Activated naive CD8-positive, alpha-beta T cell (primary cell): ENCODE measurements around the gene OVCA2.

Experiments used
- H3K27ac Mint-ChIP-seq: one replicate; pipeline ENCODE4 v1.8.0; 2021; ENCODE audit warnings: mixed read lengths
- H3K27me3 Mint-ChIP-seq: one replicate; pipeline ENCODE4 v1.8.0; 2021; ENCODE audit warnings: mixed read lengths
- H3K36me3 Mint-ChIP-seq: one replicate; pipeline ENCODE4 v1.8.0; 2021; ENCODE audit warnings: mixed read lengths
- H3K4me1 Mint-ChIP-seq: one replicate; pipeline ENCODE4 v1.8.0; 2021; ENCODE audit warnings: low read depth, mixed read lengths
- H3K4me3 Mint-ChIP-seq: one replicate; pipeline ENCODE4 v1.8.0; 2021; ENCODE audit warnings: mild to moderate bottlenecking, mixed read lengths
- H3K9me3 Mint-ChIP-seq: one replicate; pipeline ENCODE4 v1.8.0; 2021; ENCODE audit warnings: low read depth, mixed read lengths

The OVCA2 gene

DNA sequence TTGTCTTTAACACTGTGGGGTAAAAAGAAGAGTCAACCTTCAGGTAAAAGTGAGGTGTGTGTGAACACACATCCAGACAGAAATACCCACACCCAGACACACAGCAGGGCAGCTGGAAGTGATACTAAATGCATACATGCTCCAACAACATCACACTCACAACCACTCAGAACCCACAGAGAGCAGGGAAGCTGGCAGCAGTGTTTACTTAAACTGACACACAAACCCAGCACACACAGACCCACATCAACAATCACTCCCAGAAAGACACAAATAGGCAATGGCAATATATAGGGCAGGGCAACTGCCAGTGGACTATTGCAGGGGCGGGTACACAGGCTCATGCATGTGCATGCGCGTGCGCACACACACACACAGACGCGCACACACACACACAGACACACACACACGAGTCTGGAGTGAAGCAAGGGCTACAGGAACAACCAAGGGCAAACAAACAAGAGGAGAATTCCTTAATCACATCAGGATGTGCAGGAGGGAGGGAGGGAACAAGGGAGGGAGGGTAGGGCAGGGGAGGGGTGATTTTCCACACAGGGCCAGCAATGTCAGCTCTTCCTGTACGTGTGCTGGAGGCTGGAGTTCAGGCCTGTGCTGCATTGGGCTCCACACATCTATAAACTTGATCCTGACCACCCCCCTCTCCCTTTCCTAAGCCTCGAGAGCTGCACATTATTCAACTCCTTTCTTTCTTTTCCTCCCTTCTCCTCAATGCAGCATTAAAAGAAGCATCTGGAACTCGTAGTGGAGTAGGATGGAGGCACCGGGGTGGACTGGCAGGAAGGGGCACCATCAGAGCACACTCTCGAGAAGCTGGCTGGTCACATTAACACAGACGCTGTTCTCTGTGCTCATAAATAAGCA, 43.2 kb downstream of the OVCA2 start:
- Mint-ChIP-seq H3K9me3 (no peaks in the 10 kb centered on the region), H3K4me3 (no peak overlapping the region), H3K4me1 (peaks cover 35% of the 10 kb centered on the region), H3K36me3 (peaks cover 23% of the 10 kb centered on the region), H3K27ac (no peak overlapping the region), H3K27me3 (no peaks in the 10 kb centered on the region)

DNA sequence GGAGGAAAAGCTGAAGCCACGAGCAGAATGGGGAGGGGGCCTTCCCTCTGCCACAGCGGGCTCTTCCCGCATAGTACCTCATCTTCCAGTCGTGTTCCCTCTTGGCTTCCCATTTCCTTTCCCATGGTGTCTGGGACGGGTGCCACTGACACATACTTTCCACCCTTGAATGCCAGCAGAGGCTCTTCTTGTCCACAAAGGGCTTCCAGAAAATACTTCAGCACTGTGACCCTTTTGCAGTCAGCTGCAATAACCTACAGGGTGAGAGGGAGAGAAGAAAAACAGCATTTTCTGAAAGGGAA, 43.8 kb downstream of the OVCA2 start:
- no peak overlapping the region for H3K4me3 Mint-ChIP-seq
- peak overlapping the region; percentile 34 for H3K27ac Mint-ChIP-seq
- H3K9me3 Mint-ChIP-seq: no peaks in the 10 kb centered on the region
- peaks cover 41% of the 10 kb centered on the region for H3K4me1 Mint-ChIP-seq
- no peaks in the 10 kb centered on the region for H3K27me3 Mint-ChIP-seq
- H3K36me3 Mint-ChIP-seq: peaks cover 23% of the 10 kb centered on the region

DNA sequence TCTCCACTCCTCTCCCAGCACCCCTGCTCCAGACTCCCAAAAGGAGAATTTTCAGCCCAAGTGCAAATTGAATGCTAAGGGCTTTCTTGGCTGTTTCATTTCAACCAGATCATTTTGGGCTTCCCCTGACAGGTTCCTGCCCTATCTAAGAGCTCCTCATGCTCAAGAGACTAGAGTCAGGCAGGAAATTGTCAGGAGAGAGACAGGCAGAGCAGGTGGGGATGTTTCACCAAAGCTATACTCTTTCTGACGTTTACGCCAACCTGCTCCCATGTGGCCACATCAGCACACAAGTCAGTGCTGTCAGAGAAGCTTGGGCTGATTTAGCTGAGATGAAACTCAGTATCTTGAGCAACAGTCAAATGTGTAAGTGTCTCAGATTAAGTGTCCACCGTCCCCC, 44.5 kb downstream of the OVCA2 start:
- Mint-ChIP-seq H3K27ac (peak overlapping the region; percentile 83), H3K4me3 (no peak overlapping the region), H3K9me3 (no peaks in the 10 kb centered on the region), H3K4me1 (peaks cover 48% of the 10 kb centered on the region), H3K27me3 (no peaks in the 10 kb centered on the region), H3K36me3 (peaks cover 23% of the 10 kb centered on the region)

DNA sequence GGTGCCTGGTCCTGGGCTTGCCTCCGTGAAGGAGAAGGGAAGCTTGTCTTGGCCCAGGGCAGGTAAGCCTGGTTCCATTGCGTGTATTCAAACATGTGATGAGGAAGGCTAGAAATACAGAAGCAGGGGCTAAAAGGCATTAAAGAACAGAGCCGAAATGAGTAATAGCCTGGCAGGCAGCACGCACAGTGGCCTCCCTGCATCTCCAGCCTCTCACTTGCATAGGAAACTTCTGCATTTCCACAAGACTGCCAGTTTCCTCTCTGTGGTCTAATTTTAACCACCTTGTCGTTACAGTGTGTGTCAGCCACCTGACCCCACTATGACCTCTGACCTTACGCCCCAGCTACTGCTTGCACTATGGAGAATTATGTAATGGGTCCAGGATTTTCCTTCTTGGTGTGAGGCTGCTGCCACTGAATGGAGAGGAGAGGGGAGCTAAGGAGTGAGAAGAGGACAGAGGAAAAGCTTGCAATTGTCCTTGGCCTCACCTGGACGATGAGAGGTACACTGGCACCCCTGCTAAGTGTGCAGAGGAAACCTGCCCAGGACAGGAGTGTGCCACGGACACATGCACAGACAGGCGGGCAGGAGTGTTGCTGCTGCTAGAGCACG, 45.9 kb downstream of the OVCA2 start:
- Mint-ChIP-seq H3K27ac (peak overlapping the region; percentile 83), H3K4me1 (peaks cover 55% of the 10 kb centered on the region), H3K4me3 (peak overlapping the region; percentile 69), H3K27me3 (no peaks in the 10 kb centered on the region), H3K9me3 (no peaks in the 10 kb centered on the region), H3K36me3 (peaks cover 23% of the 10 kb centered on the region)

DNA sequence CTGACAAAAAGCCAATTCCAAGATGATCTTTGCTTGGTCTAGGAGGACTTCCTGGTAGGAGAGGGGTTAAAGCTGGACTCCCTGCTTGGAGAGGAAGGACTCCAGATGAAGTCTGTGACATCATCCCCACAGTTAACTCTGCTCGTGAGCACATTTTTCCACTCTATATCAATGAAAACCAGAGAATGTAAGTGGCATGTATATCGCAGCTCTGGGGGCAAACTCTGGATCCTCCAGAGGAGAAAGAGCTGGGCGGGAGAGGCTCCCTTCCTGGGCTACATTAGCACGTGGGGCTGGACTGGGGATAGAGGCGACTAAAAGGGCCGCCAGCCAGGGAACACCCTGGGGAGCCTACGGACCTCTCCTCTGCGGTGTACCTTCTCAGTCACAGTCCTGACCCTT, 47.2 kb downstream of the OVCA2 start:
- Mint-ChIP-seq H3K9me3 (no peaks in the 10 kb centered on the region), H3K4me3 (peak overlapping the region; percentile 92), H3K4me1 (peaks cover 56% of the 10 kb centered on the region), H3K27ac (peak overlapping the region; percentile 93), H3K27me3 (no peaks in the 10 kb centered on the region), H3K36me3 (peaks cover 15% of the 10 kb centered on the region)

DNA sequence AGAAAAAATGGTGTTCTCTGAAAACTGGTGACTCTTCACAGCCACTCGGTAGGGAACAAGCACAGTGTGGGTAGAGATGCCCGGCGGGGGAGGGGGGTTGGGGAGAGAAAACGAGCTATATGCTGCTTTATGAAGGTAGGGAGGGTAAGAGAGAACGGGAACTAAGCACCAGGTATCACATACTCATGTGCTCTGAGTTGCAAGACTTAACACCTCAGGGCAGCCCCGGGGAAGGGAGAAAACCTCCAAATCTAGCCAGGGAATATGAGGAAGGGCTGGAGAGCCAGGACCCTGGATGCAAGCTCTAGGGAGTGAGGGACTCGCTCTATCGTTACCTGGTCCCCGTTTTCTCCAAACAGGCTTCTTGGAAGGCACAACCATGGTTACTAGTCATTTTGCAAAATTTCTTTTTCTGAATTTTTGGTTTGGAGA, 48.4 kb downstream of the OVCA2 start:
- H3K4me3 Mint-ChIP-seq: peak overlapping the region; percentile 92
- H3K9me3 Mint-ChIP-seq: no peaks in the 10 kb centered on the region
- H3K27ac Mint-ChIP-seq: peak overlapping the region; percentile 93
- peaks cover 15% of the 10 kb centered on the region for H3K36me3 Mint-ChIP-seq
- peaks cover 56% of the 10 kb centered on the region for H3K4me1 Mint-ChIP-seq
- H3K27me3 Mint-ChIP-seq: no peaks in the 10 kb centered on the region

DNA sequence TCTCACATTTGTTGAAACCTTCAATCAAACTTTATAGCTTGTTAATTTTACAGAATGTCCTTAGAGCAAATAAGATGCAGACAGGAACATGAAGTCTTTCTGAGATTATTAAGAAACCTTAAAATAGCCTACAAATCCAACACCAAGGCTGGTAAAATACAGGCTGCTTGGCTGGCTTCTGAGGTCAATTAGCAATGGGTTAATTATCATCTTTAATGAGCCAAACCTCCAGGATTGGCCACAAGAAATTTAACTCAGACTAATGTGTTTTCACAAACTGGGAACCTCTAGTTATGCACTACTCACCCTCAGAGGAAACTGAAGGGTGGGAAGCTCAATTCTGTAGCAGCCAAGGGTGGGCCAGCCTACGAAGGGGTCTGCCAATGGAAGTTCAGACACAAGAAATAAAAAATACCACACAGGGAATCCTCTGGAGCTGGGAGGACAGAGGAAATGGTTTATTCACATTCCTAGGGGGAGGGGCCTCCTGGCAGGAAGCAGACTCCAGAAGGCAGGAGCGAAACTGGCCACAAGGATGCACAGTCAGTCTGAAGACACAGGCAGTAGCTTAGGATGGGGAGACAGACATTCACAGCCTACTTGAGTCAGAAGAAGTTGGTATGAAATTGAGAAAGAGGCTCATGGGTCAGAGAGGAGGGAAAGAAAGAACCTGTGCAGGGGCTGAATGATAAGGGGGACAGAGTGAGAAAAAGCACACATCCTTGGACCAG, 49.1 kb downstream of the OVCA2 start:
- Mint-ChIP-seq H3K27me3 (no peaks in the 10 kb centered on the region), H3K4me3 (peak overlapping the region; percentile 92), H3K36me3 (peaks cover 15% of the 10 kb centered on the region), H3K9me3 (no peaks in the 10 kb centered on the region), H3K4me1 (peaks cover 56% of the 10 kb centered on the region), H3K27ac (no peak overlapping the region)

DNA sequence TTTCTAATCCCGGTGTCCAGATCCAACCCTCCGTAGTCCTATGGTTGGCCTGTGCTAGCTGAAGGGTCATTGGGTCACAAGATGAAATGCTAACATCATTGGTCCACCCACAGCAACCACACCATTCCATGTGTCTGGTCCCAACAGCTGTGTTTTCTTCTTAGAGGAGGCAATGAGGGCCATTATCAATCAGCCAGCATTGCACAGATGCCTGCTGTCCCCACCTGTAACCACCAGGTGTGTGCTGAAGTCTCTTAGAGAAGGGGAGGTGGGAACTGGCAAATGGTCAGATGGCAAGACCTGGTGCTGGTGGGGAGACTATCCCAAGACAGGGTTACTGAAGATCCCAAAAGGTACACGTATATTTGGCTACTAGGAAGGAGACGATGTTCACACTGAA, 50.4 kb downstream of the OVCA2 start:
- Mint-ChIP-seq H3K4me3 (no peak overlapping the region), H3K27ac (no peak overlapping the region), H3K27me3 (no peaks in the 10 kb centered on the region), H3K4me1 (peaks cover 48% of the 10 kb centered on the region), H3K36me3 (peaks cover 10% of the 10 kb centered on the region), H3K9me3 (no peaks in the 10 kb centered on the region)
